A673 (cell line): ENCODE data around the gene SPAG16.

Source experiments
- CTCF ChIP-seq: fragments of 300-800, 200-600 bp; sonication (generic); conservative IDR thresholded peaks from 2 replicates; pipeline ENCODE4 v1.5.1; 2017; ENCODE audit warnings: low read depth, mild to moderate bottlenecking, antibody characterized with exemption, low read length, moderate library complexity, mixed read lengths
- EZH2 ChIP-seq: fragments of 200-600 bp; sonication (generic); IDR thresholded peaks from 2 replicates; pipeline ENCODE4 v1.6.1; 2017; ENCODE audit warnings: borderline replicate concordance, low read depth, mild to moderate bottlenecking, mixed read lengths, antibody characterized with exemption, low read length; ENCODE audit not compliant: poor library complexity, severe bottlenecking

- TF ChIP-seq CTCF = no peak
- TF ChIP-seq EZH2 = no peak
Observed at GRCh38 chr2:213353419-213353818, 69.2 kb downstream of the SPAG16 start.
